Epidermal melanocyte (primary cell): ENCODE measurements around the gene PEPD.

Source experiments
- DNase-seq: peaks from one replicate; pipeline ENCODE4 v3.0.0; 2011; ENCODE audit warnings: low spot score; ENCODE audit not compliant: insufficient read length

PEPD gene

GRCh38 chr19:33385956-33386355 lies 135.6 kb downstream of the PEPD start:
- DNase-seq = no peak

GRCh38 chr19:33384983-33385382 lies 136.6 kb downstream of the PEPD start:
- DNase-seq = no peak

- no peak for DNase-seq
These were observed 137.8 kb downstream of the PEPD start for GRCh38 chr19:33383720-33384292.

- DNase-seq = no peak
These were observed 138.6 kb downstream of the PEPD start for GRCh38 chr19:33382982-33383381.

GRCh38 chr19:33382006-33382405 lies 139.6 kb downstream of the PEPD start:
- DNase-seq = no peak

- DNase-seq = no peak
These were observed 140.5 kb downstream of the PEPD start for GRCh38 chr19:33381101-33381500.

- DNase-seq = no peak
These were observed 142.3 kb downstream of the PEPD start for GRCh38 chr19:33379151-33379829.

- no peak for DNase-seq
These were observed 143.8 kb downstream of the PEPD start for GRCh38 chr19:33377586-33378475.

GRCh38 chr19:33376941-33377557 lies 144.5 kb downstream of the PEPD start:
- DNase-seq = no peak

- no peak for DNase-seq
These were observed 145.2 kb downstream of the PEPD start for GRCh38 chr19:33376423-33376822.

GRCh38 chr19:33375837-33376159 lies 145.8 kb downstream of the PEPD start:
- DNase-seq = no peak

- no peak for DNase-seq
These were observed 146.3 kb downstream of the PEPD start for GRCh38 chr19:33375156-33375836.

- no peak for DNase-seq
These were observed 147.3 kb downstream of the PEPD start for GRCh38 chr19:33374236-33374714.

GRCh38 chr19:33373453-33374235 lies 147.9 kb downstream of the PEPD start, which contains the start of gene CEBPG:
TSS of gene CEBPG (plus strand) at chr19:33373709. CDS start at chr19:33379240, 5,531 bp downstream.
- DNase-seq = peak; percentile 97

GRCh38 chr19:33370783-33371182 lies 150.8 kb downstream of the PEPD start:
- no peak for DNase-seq

GRCh38 chr19:33368074-33368864 lies 153.3 kb downstream of the PEPD start:
- no peak for DNase-seq

GRCh38 chr19:33366897-33367296 lies 154.7 kb downstream of the PEPD start:
- DNase-seq = no peak

GRCh38 chr19:33366127-33366526 lies 155.5 kb downstream of the PEPD start:
- DNase-seq = no peak

GRCh38 chr19:33365691-33366090 lies 155.9 kb downstream of the PEPD start:
- no peak for DNase-seq

GRCh38 chr19:33363476-33363875 lies 158.1 kb downstream of the PEPD start:
- no peak for DNase-seq
